Left colon (tissue), 2 donors: ENCODE data around the gene DNM2. TPM values are rescaled to one million over a fixed set of nuclear protein-coding genes. Genes with fewer than 3 reads are reported as not detected.

Source experiments
- ATAC-seq: fragments of 200-7000 bp; cut with Tn5 transposase; one replicate; pipeline ENCODE4 v1.9.1; 2020; ENCODE audit warnings: mild to moderate bottlenecking, moderate library complexity
- DNase-seq, 2 donors: peaks; one replicate each; pipeline ENCODE4 v3.0.0-alpha.2; 2020
- intact Hi-C, 2 donors: fragments of 100-400 bp; cut with DNase I in 1 of 2; cut with micrococcal nuclease in 1 of 2; formaldehyde crosslinking; loops; one replicate each; pipeline versions ENCODE4 v1.11.2 to v1.14.0; 2022; cut with DNase I, micrococcal nuclease
- total RNA-seq, 2 donors: library from RNA; stranded (reverse); fragmentation: NEBNext Ultra II Directional; extraction: Animal tissue kit (Norgen Biotek cat#: 25700); gene quantifications; one replicate each; pipeline ENCODE4 v1.2.1, GENCODE V29; 2021
- donor health status: DM: no; HTN: no; CAD: no.
- donor health status: DM: yes; HTN: yes; CAD: no.

DNM2 gene
- total RNA-seq, 2 donors from 2014 or later = 446 to 618 TPM

DNA sequence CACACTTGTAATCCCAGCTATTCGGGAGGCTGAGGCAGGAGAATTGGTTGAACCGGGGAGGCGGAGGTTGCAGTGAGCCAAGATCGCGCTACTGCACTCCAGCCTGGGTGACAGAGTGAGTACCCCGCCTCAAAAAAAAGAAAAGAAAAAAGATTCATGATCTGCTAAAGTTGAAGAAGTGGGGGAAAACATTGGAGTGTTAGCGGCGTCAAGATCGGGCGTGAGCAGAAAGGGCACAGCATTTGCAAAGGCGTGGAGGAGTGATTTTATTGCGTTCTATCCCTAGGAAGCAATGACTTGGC, 874 bp upstream of the DNM2 start:
- no peak for DNase-seq
- intact Hi-C loops = no loop called here
- ATAC-seq = no peak

- ATAC-seq (peak; percentile 31), DNase-seq (peak in 1 of 2 donors; percentile 68)
- intact Hi-C loops = no loop called here
These were observed 622 bp downstream of the DNM2 start for GRCh38 chr19:10718205-10719196.

- DNase-seq (peak in 1 of 2 donors; percentile 35), ATAC-seq (peak; percentile 16)
- intact Hi-C loops = no loop called here
These were observed 1.6 kb downstream of the DNM2 start for GRCh38 chr19:10719466-10719961.

DNA sequence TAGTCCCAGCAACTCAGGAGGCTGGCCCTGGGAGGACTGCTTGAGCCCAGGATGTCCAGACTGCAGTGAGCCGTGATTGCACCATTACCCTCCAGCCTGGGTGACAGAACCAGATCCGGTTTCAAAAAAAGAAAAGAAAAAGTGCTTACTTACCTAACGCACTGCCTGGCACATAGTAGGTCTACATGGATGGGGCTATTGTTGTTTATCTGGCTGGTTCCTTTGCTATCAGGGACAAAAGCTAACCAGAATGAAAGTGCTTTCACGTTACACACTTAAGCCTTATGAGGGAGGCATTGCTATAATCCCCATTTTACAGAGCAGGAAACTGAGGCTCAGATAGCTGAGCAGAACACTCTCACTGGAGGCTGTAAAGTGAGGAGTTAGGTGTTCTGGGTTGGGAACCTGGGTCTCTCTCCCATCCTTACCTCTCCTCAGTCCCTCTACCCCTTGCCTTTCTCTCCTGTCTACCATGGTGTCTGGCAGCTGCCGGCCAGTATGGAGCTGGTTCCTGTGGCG, 2.8 kb downstream of the DNM2 start:
- intact Hi-C loops = no loop called here
- ATAC-seq (no peak), DNase-seq (no peak)

- DNase-seq = no peak
- no peak for ATAC-seq
- intact Hi-C loops = no loop called here
These were observed 5.7 kb downstream of the DNM2 start for GRCh38 chr19:10723591-10723990.

- intact Hi-C loops = no loop called here
- DNase-seq (no peak), ATAC-seq (no peak)
These were observed 6.7 kb downstream of the DNM2 start for GRCh38 chr19:10724573-10725071.

DNA sequence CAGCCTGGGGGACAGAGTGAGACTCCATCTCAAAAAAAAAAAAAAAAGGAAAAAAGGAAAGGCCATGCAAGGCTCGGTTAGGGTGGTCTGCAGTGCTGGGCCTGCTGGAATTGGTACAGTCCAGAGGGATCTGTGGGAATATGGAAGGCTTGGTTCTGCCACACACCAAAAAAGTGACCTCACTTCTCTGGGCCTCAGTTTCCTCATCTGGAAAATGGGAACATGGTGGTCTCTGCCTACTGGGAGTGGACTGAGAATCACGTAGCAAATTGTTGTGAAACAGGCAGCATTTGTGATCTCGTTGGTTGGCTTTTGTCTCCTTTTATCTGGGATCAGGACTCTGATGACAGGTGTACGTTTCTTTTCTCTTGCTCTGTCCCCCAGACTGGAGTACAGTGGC, 7.5 kb downstream of the DNM2 start:
- intact Hi-C loops = no loop called here
- DNase-seq (no peak), ATAC-seq (no peak)

GRCh38 chr19:10726268-10726667, 8.4 kb downstream of the DNM2 start:
- intact Hi-C loops = no loop called here
- no peak for DNase-seq
- peak; percentile 61 for ATAC-seq

DNA sequence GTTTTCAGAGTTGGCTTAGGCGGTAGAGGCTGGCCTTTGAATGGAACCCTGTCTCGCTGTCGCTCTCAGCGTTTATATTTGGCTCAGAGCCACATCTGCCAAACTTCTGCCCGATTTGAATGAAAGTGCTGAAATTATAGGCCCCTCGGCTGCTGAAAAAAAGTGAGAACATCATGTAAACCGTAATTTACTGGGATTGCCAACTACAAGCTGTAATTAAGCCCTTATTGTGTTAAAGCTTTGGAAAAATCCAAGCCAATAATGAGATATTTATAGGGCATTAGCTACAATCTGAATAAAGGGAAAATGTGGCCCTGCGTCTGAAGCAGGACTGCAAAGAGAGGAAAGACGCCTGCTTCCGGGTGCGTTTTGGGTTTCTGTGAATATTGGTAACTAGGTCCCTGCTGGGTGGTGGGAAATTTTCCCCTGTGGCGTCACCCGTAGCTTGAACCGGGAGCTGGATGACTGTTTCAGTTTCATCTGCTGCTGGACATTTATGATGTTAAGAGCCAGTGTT, 9.9 kb downstream of the DNM2 start:
- no peak for ATAC-seq
- intact Hi-C loops = no loop called here

GRCh38 chr19:10729411-10729810, 11.5 kb downstream of the DNM2 start:
- intact Hi-C loops = no loop called here
- DNase-seq = no peak
- ATAC-seq = no peak

More for the DNA sequence above, 9.9 kb downstream of the DNM2 start:
- DNase-seq = no peak

GRCh38 chr19:10730932-10731331, 13.1 kb downstream of the DNM2 start:
- intact Hi-C loops = no loop called here
- ATAC-seq = peak; percentile 6

DNA sequence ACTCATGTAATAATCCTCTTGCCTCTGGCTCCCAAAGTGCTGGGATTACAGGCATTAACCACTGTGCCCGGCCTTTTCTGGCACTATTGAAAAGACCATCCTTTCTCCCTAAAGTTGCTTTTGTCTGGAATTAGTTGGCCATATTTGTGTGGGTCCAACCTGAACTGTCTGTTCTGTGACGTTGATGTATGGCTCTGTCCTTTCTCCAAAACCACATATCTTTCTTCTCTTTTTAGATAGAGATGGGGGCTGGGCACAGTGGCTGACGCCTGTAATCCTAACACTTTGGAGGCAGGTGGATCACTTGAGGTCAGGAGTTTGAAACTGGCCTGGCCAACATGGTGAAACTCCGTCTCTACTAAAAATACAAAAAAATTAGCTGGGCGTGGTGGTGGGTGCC, 17.9 kb downstream of the DNM2 start:
- no peak for DNase-seq
- intact Hi-C loops = no loop called here
- no peak for ATAC-seq

More at GRCh38 chr19:10730932-10731331, 13.1 kb downstream of the DNM2 start:
- no peak for DNase-seq

DNA sequence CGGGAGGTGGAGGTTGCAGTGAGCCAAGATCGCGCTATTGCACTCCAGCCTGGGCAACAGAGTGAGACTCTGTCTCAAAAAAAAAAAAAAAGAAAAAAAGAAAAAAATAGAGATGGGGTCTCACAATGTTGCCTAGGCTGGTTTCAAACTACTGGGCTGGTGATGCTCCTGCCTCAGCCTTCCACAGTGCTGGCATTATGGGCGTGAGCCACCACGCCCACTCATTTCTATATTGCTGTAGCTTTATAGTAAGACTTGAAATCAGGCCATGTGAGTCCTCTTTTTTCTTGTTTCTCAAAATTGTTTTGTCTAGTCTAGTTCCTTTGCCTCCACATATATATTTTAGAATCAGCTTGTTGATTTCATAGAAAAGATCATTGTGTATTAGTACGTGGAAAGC, 18.3 kb downstream of the DNM2 start:
- DNase-seq (peak in 1 of 2 donors; percentile 66), ATAC-seq (peak; percentile 35)
- intact Hi-C loops = no loop called here

- ATAC-seq = no peak
- intact Hi-C loops = no loop called here
- DNase-seq = no peak
These were observed 19.2 kb downstream of the DNM2 start for GRCh38 chr19:10736916-10737551.

DNA sequence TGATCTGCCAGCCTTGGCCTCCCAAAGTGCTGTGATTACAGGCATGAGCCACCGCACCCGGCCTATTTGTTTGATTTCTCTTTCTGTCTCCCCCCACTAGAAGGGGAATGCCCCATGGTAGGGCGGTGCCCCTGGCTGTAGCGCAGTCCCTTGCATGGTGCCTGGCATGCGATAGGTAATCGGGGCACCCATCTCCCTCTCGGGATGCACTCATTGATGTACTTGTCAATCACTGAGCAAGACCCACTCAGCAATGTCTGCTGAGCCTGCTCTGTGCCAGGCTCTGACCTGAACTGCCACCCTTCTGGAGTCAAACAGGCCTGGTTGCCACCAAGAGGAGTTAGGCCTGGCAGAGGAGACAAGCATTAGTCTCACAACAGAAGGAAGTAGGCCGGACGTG, 19.8 kb downstream of the DNM2 start:
- peak; percentile 2 for ATAC-seq
- intact Hi-C loops = no loop called here

GRCh38 chr19:10740798-10741197, 22.9 kb downstream of the DNM2 start:
- peak; percentile 54 for ATAC-seq
- intact Hi-C loops = no loop called here
- DNase-seq = no peak

More for the DNA sequence above, 19.8 kb downstream of the DNM2 start:
- DNase-seq = no peak

- intact Hi-C loops = no loop called here
- peak; percentile 46 to 71 for DNase-seq
- peak; percentile 29 for ATAC-seq
These were observed 24.6 kb downstream of the DNM2 start for GRCh38 chr19:10742476-10742875.

DNA sequence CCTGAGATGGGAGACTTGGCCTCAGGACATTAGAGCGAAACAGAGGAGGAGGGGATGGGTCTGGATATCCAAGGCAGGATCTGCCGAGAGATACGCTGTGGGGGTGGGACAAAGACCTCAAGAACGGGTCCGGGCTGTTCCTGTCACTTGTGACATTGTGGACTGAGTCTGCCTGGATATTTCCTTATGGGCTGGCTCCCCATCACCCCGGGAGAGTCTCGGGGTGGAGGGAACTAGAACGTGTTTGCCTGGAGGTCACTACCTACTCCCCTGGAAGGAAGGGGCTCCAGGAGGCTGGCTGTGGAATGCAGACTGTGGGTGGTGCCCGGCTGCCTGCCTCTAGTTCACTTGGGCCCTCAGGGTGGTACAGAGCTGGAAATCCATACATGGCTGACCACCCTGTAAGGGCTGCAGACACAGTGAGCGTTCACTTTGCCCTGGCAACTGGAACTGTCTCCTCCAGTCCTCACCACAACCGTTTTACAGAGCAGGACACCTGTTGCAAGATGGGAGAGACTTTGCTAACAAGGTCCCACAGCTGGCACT, 26.4 kb downstream of the DNM2 start:
- intact Hi-C loops = no loop called here
- DNase-seq (peak; percentile 46 to 64), ATAC-seq (peak; percentile 5)

- ATAC-seq = peak; percentile 31
- DNase-seq = peak; percentile 61 to 75
- intact Hi-C loops = no loop called here
These were observed 27.0 kb downstream of the DNM2 start for GRCh38 chr19:10744801-10745293.
